MCF 10A (cell line): ENCODE measurements around the gene PEAR1. TPM values are rescaled to one million over a fixed set of nuclear protein-coding genes. Genes with fewer than 3 reads are reported as not detected.

Source experiments
- BruUV-seq: library from RNA; stranded (reverse); fragments of 400-500 nt; replicated peaks from 2 replicates; lab custom pipeline; 2021; lab: Mats Ljungman, UMichigan
- CTCF ChIA-PET: fragments of 300-600 bp; sonication (Branson Sonifier 250); formaldehyde crosslinking; extraction: SDS; loops from one replicate; lab custom pipeline; 2021; ENCODE audit warnings: antibody characterized with exemption, inconsistent platforms; lab: Yijun Ruan, JAX
- POLR2A ChIA-PET: fragments of 300-600, 350-650 bp; sonication (Branson Sonifier 250); formaldehyde crosslinking; extraction: SDS; loops from one replicate; lab custom pipeline; 2020; ENCODE audit warnings: antibody characterized with exemption, inconsistent platforms; lab: Yijun Ruan, JAX
- DNase-seq: peaks from one replicate; pipeline ENCODE4 v3.0.0-alpha.2; 2018; ENCODE audit not compliant: unreplicated experiment
- H3K27ac Mint-ChIP-seq: one replicate; pipeline ENCODE4 v1.8.0; 2022; ENCODE audit warnings: mild to moderate bottlenecking, low read depth, mixed read lengths; ENCODE audit not compliant: unreplicated experiment
- H3K27me3 Mint-ChIP-seq: one replicate; pipeline ENCODE4 v1.8.0; 2022; ENCODE audit warnings: mixed read lengths; ENCODE audit not compliant: insufficient read depth, unreplicated experiment
- H3K36me3 Mint-ChIP-seq: one replicate; pipeline ENCODE4 v1.8.0; 2022; ENCODE audit warnings: mild to moderate bottlenecking, moderate library complexity, mixed read lengths; ENCODE audit not compliant: insufficient read depth, unreplicated experiment
- H3K4me1 Mint-ChIP-seq: one replicate; pipeline ENCODE4 v1.8.0; 2022; ENCODE audit warnings: mixed read lengths; ENCODE audit not compliant: insufficient read depth, unreplicated experiment
- H3K4me3 Mint-ChIP-seq: one replicate; pipeline ENCODE4 v1.8.0; 2022; ENCODE audit warnings: mild to moderate bottlenecking, moderate library complexity, mixed read lengths; ENCODE audit not compliant: unreplicated experiment
- H3K9me3 Mint-ChIP-seq: one replicate; pipeline ENCODE4 v1.8.0; 2022; ENCODE audit warnings: mixed read lengths; ENCODE audit not compliant: unreplicated experiment
- intact Hi-C: fragments of 100-400 bp; cut with micrococcal nuclease; formaldehyde crosslinking; loops from 2 replicates; pipeline ENCODE4 v1.14.1; 2022
- total RNA-seq: library from RNA; stranded (reverse); gene quantifications from 2 replicates; pipeline ENCODE4 v1.2.3, GENCODE V29; 2022
- TF ChIP-seq, protein P1 (sequence below): fragments of 200-600 bp; IDR thresholded peaks from one replicate; pipeline ENCODE4 v1.8.0; 2022; ENCODE audit warnings: antibody characterized with exemption, mild to moderate bottlenecking; ENCODE audit not compliant: unreplicated experiment

PEAR1 gene
- total RNA-seq, 1 experiment from 2014 or later = 6.5 TPM

DNA sequence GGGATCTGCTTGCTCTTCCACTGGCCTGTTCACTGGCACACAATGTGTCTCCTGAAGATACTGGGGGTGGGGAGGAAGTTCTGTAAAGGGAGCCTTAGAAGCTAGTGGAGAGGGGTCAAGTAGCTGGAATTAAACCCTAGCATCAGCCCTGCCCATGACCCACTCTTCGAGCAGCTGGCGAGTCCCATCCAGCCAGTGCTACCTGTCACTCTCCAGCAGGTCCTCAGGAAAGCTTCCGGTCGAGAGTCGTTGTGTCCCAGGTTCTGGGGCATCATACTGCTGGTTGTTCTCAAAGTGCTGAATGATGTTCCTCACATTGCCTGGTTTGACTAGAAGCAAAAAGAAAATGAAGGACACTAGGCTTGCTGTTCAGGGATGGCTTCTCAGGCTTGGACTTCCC is 57.9 kb downstream of the PEAR1 start:
- peaks cover 66% of the 10 kb centered on the region for H3K36me3 Mint-ChIP-seq
- H3K4me3 Mint-ChIP-seq = no peak overlapping the region
- DNase-seq = no peak
- TF ChIP-seq, protein P1, sequence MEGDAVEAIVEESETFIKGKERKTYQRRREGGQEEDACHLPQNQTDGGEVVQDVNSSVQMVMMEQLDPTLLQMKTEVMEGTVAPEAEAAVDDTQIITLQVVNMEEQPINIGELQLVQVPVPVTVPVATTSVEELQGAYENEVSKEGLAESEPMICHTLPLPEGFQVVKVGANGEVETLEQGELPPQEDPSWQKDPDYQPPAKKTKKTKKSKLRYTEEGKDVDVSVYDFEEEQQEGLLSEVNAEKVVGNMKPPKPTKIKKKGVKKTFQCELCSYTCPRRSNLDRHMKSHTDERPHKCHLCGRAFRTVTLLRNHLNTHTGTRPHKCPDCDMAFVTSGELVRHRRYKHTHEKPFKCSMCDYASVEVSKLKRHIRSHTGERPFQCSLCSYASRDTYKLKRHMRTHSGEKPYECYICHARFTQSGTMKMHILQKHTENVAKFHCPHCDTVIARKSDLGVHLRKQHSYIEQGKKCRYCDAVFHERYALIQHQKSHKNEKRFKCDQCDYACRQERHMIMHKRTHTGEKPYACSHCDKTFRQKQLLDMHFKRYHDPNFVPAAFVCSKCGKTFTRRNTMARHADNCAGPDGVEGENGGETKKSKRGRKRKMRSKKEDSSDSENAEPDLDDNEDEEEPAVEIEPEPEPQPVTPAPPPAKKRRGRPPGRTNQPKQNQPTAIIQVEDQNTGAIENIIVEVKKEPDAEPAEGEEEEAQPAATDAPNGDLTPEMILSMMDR = no peak
- CTCF ChIA-PET = interaction anchor here (0.6 to 1.3 kb wide), 3 partner anchors 113 to 156 kb away, joined by 3 read pairs; no protein-coding TSS in a partner anchor
- H3K27ac Mint-ChIP-seq = no peak overlapping the region
- intact Hi-C loops = no loop called here
- H3K9me3 Mint-ChIP-seq = no peaks in the 10 kb centered on the region
- H3K4me1 Mint-ChIP-seq = no peaks in the 10 kb centered on the region
- BruUV-seq = no TSS peak
- no peaks in the 10 kb centered on the region for H3K27me3 Mint-ChIP-seq
- POLR2A ChIA-PET = interaction anchor here (0.8 kb wide), 1 partner anchor 47 kb away, joined by 3 read pairs; no protein-coding TSS in a partner anchor

DNA sequence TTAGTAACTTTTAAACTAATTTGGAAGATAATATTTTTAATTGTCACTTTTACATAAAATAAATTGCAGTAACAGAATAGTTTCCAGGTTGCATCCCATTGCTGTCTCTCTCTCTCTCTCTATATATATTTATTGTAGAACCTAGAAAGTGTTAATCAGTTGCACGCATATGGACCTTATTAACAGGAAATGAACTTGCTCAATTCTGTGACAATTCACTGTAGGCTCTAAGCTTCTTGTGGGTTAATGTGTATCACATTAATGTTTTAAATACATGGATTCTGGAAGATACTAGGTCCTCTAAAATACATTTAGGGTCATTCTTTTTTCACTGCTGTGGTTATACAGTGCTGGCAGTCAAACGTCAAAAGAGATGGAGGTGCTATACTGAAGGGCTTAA is 60.1 kb downstream of the PEAR1 start:
- POLR2A ChIA-PET = interaction anchor here (0.8 kb wide), 2 partner anchors 13 to 157 kb away, joined by 3 read pairs; no protein-coding TSS in a partner anchor

DNA sequence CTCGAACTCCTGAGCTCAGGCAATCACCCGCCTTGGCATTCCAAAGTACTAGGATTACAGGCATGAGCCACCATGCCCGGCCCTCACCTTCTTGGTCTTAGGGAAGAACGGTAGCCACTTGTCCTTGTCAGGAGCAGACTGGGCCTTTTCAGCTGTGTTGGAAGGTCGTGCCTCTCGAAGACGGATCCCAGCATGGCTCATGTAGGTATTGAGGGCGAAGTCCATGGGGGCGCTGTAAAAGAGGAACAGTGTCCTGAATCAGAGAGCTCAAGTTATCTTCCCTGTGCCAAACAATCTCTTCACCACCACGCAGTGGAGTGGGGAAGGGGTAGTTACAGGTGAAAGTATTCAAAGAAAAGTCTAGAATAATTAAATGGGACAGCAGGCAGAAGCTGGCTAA is 62.8 kb downstream of the PEAR1 start:
- no TSS peak for BruUV-seq
- H3K36me3 Mint-ChIP-seq = peaks cover 76% of the 10 kb centered on the region
- intact Hi-C loops = no loop called here
- POLR2A ChIA-PET = no interaction called here
- H3K9me3 Mint-ChIP-seq = no peaks in the 10 kb centered on the region
- peaks cover 4% of the 10 kb centered on the region for H3K4me1 Mint-ChIP-seq
- CTCF ChIA-PET = interaction anchor here (0.7 to 3.5 kb wide), 7 partner anchors 10 to 142 kb away, joined by 3 to 15 read pairs (median 4); partner anchors contain the start of gene PEAR1
- no peak overlapping the region for H3K4me3 Mint-ChIP-seq
- H3K27me3 Mint-ChIP-seq = no peaks in the 10 kb centered on the region
- no peak for DNase-seq
- H3K27ac Mint-ChIP-seq = no peak overlapping the region
- TF ChIP-seq, protein P1 = no peak

More for the DNA sequence above, 60.1 kb downstream of the PEAR1 start:
- Mint-ChIP-seq H3K36me3 (peaks cover 72% of the 10 kb centered on the region), H3K4me1 (peaks cover 4% of the 10 kb centered on the region), H3K4me3 (no peak overlapping the region), H3K27me3 (no peaks in the 10 kb centered on the region), H3K9me3 (no peaks in the 10 kb centered on the region), H3K27ac (no peak overlapping the region)
- CTCF ChIA-PET = interaction anchor here (0.6 to 1.0 kb wide), 4 partner anchors 15 to 403 kb away, joined by 3 read pairs; no protein-coding TSS in a partner anchor
- TF ChIP-seq, protein P1 = no peak
- BruUV-seq = no TSS peak
- intact Hi-C loops = no loop called here
- DNase-seq = no peak

DNA sequence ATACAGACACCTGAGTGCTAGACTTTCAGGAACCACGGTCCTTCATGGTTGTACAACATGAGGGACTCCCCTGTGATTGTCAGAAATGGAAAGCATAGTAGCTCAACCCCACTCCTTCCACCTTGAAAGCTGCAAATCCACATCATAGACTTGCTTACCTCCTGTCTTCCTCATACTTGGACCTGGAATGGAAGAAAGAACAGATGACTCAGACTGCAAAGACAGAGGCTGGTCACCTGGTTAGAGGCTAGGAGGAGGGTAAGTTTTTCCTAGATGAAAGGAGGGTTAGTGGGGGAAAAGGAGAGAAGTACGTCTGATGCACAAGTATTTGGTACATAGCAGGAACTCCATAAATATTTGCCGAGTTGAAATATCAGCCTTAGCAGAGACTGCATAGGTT is 64.1 kb downstream of the PEAR1 start:
- ChIA-PET CTCF (interaction anchor here (0.6 to 3.5 kb wide), 8 partner anchors 10 to 161 kb away, joined by 3 to 15 read pairs (median 4); partner anchors contain the start of gene PEAR1), POLR2A (no interaction called here)
- peaks cover 4% of the 10 kb centered on the region for H3K4me1 Mint-ChIP-seq
- DNase-seq = no peak
- H3K27me3 Mint-ChIP-seq = no peaks in the 10 kb centered on the region
- H3K4me3 Mint-ChIP-seq = no peak overlapping the region
- peaks cover 79% of the 10 kb centered on the region for H3K36me3 Mint-ChIP-seq
- H3K9me3 Mint-ChIP-seq = no peaks in the 10 kb centered on the region
- TF ChIP-seq, protein P1 = no peak
- intact Hi-C loops = no loop called here
- no TSS peak for BruUV-seq
- H3K27ac Mint-ChIP-seq = no peak overlapping the region
